Lung (tissue), 12 donors: ENCODE measurements around the gene CELF3. TPM values are rescaled to one million over a fixed set of nuclear protein-coding genes. Genes with fewer than 3 reads are reported as not detected.

Source experiments
- ATAC-seq: fragments of 200-7000 bp; cut with Tn5 transposase; one replicate; pipeline ENCODE4 v1.9.1; 2020; ENCODE audit warnings: moderate number of reproducible peaks; ENCODE audit not compliant: insufficient read depth, low FRiP score
- DNase-seq, 3 donors: peaks; one replicate each; pipeline ENCODE4 v3.0.0-alpha.2; 2013 to 2017
- H3K27ac ChIP-seq, 2 donors: one replicate each; pipeline ENCODE4 v1.5.1; 2013; ENCODE audit warnings: mild to moderate bottlenecking in 2 of 2, moderate library complexity in 2 of 2, control low read depth in 1 of 2, inconsistent platforms in 1 of 2, low read depth in 1 of 2, low read length in 1 of 2
- H3K27me3 ChIP-seq, 3 donors: one replicate each; pipeline ENCODE4 v1.5.1; 2013; ENCODE audit warnings: low read length in 2 of 3; ENCODE audit not compliant: control insufficient read depth in 3 of 3, insufficient read depth in 3 of 3
- H3K36me3 ChIP-seq, 4 donors: one replicate each; pipeline ENCODE4 v1.5.1; 2013; ENCODE audit warnings: low read length in 4 of 4, mild to moderate bottlenecking in 1 of 4, moderate library complexity in 1 of 4; ENCODE audit not compliant: control insufficient read depth in 4 of 4, insufficient read depth in 4 of 4
- H3K4me1 ChIP-seq, 5 donors: one replicate each; pipeline ENCODE4 v1.5.1; 2013; ENCODE audit warnings: low read length in 5 of 5, mild to moderate bottlenecking in 2 of 5, moderate library complexity in 1 of 5; ENCODE audit not compliant: control insufficient read depth in 5 of 5, insufficient read depth in 5 of 5
- H3K4me3 ChIP-seq: one replicate; pipeline ENCODE4 v1.5.1; 2013; ENCODE audit warnings: mild to moderate bottlenecking, control low read depth, moderate library complexity
- H3K9ac ChIP-seq, 2 donors: one replicate each; pipeline ENCODE4 v1.5.1; 2013; ENCODE audit warnings: low read length in 2 of 2, control low read depth in 1 of 2; ENCODE audit not compliant: insufficient read depth in 1 of 2
- H3K9me3 ChIP-seq, 4 donors: one replicate each; pipeline ENCODE4 v1.5.1; 2013; ENCODE audit warnings: low read length in 3 of 4, mild to moderate bottlenecking in 1 of 4, moderate library complexity in 1 of 4; ENCODE audit not compliant: control insufficient read depth in 4 of 4, insufficient read depth in 3 of 4
- CTCF ChIP-seq: IDR thresholded peaks from 2 replicates; pipeline ENCODE4 v1.5.1; 2012; ENCODE audit warnings: mild to moderate bottlenecking; ENCODE audit errors: control extremely low read depth, extremely low read depth
- WGBS, 2 donors: extraction: QIAGEN DNeasy Blood & Tissue Kit; methylation state at CpG; one replicate each; pipeline ENCODE4 v1.1.7; 2013; 5-methylcytosine and 5-hydroxymethylcytosine counted together
- polyA plus RNA-seq, 2 donors: library from polyadenylated mRNA; stranded (reverse); fragments of 200-250 nt; gene quantifications; one replicate each; pipeline ENCODE4 v1.2.1, GENCODE V29; 2013
- total RNA-seq, 2 donors: library from RNA; depleted of rRNA in 1 of 2; stranded (reverse); fragments of >200 nt in 1 of 2; gene quantifications; one replicate each; pipeline ENCODE4 v1.2.1, GENCODE V29; 2014 to 2021
- donor health status: control.
- donor health status: control.
- donor health status: Bipolar disorder and iron deficiency.
- donor health status: healthy.
- donor health status: DM: yes; HTN: yes; CAD: no.

CELF3 gene
- total and polyA plus RNA-seq, 4 donors, result 0.06 to 0.31 (median 0.10) TPM

GRCh38 chr1:151713044-151713443, 3.6 kb downstream of the CELF3 start:
- Histone ChIP-seq H3K27ac (no peak overlapping the region), H3K36me3 (no peaks in the 10 kb centered on the region), H3K4me1 (peaks cover 0 to 17% (median 12%) of the 10 kb centered on the region in 5 donors), H3K27me3 (peaks cover 0 to 13% (median 7%) of the 10 kb centered on the region in 3 donors), H3K9ac (no peak overlapping the region), H3K4me3 (no peak overlapping the region), H3K9me3 (no peaks in the 10 kb centered on the region)
- ATAC-seq, result no peak
- peak in 2 of 3 donors; percentile 46 to 64 for DNase-seq
- TF ChIP-seq CTCF, result no peak
- 72 to 81% methylated on average over 2 of the region's 2 CpGs for WGBS, 2 donors

- ATAC-seq (no peak), DNase-seq (no peak)
- no peak for TF ChIP-seq CTCF
- Histone ChIP-seq H3K9ac (no peak overlapping the region), H3K36me3 (no peaks in the 10 kb centered on the region), H3K9me3 (peaks cover 0 to 2% (median 0%) of the 10 kb centered on the region in 4 donors), H3K4me3 (no peak overlapping the region), H3K27ac (no peak overlapping the region), H3K4me1 (peaks cover 0 to 12% (median 3%) of the 10 kb centered on the region in 5 donors), H3K27me3 (peaks cover 0 to 3% (median under 1%) of the 10 kb centered on the region in 3 donors)
- 65 to 68% methylated on average over 10 of the region's 10 CpGs for WGBS, 2 donors
Observed at GRCh38 chr1:151711951-151712350, 4.7 kb downstream of the CELF3 start.

GRCh38 chr1:151711044-151711800, 5.4 kb downstream of the CELF3 start:
- no peak for ATAC-seq
- peaks cover 0 to 3% (median 0%) of the 10 kb centered on the region in 3 donors for H3K27me3 ChIP-seq

More at GRCh38 chr1:151711044-151711800, 5.4 kb downstream of the CELF3 start:
- WGBS, 2 donors, result 85 to 91% methylated on average over 21 of the region's 21 CpGs
- DNase-seq, result no peak
- peaks cover 0 to 2% (median 0%) of the 10 kb centered on the region in 4 donors for H3K9me3 ChIP-seq
- TF ChIP-seq CTCF, result no peak
- no peaks in the 10 kb centered on the region for H3K36me3 ChIP-seq
- H3K27ac ChIP-seq, result no peak overlapping the region
- no peak overlapping the region for H3K9ac ChIP-seq
- no peak overlapping the region for H3K4me3 ChIP-seq
- peaks cover 0 to 9% (median 0%) of the 10 kb centered on the region in 5 donors for H3K4me1 ChIP-seq
